HL-60/S4 treated with phorbol 12-myristate 13-acetate at 8.2 ng/mL for 4 days and 3 days (cell line): Measurements from ENCODE around the gene IGFLR1.

Experiments used
- in situ Hi-C: fragments of 300-500 bp; cut with MboI; formaldehyde crosslinking; loops from 2 replicates; pipeline ENCODE4 v1.15.0; 2022; ENCODE audit warnings: low sequenced_read_pairs

IGFLR1 gene

GRCh38 chr19:35739275-35740107 lies 2.8 kb downstream of the IGFLR1 start:
- in situ Hi-C loops, result no loop called here

GRCh38 chr19:35738887-35739229 lies 3.4 kb downstream of the IGFLR1 start:
- in situ Hi-C loops, result no loop called here

- in situ Hi-C loops, result no loop called here
These were observed 4.0 kb downstream of the IGFLR1 start for GRCh38 chr19:35738021-35738886.

- in situ Hi-C loops, result no loop called here
These were observed 5.1 kb downstream of the IGFLR1 start for GRCh38 chr19:35736913-35737886.

DNA sequence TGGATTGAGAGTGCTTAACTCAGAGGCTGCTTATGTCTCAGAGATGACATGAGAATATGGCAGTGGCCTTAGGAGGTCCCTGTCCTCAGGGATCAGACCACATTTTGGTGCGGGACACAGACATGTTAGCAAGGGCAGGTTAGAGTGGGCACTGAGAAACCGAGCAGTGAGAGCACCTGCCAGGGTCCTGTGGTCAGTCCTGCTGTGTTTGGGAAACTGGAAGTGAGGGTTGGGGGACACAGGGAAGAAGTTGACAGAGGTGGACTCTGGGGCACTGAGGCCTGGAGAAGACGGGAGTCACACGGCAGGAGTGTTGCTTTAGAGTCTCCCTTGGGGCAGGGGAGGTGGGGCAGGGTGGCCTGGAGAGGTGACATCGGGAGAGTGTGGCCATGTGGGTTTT lies 7.4 kb downstream of the IGFLR1 start:
- in situ Hi-C loops, result no loop called here

- in situ Hi-C loops, result no loop called here
These were observed 8.0 kb downstream of the IGFLR1 start for GRCh38 chr19:35734273-35734672.

- in situ Hi-C loops, result no loop called here
These were observed 8.8 kb downstream of the IGFLR1 start for GRCh38 chr19:35733180-35734125.

GRCh38 chr19:35732540-35733179 lies 9.6 kb downstream of the IGFLR1 start:
- in situ Hi-C loops, result no loop called here

DNA sequence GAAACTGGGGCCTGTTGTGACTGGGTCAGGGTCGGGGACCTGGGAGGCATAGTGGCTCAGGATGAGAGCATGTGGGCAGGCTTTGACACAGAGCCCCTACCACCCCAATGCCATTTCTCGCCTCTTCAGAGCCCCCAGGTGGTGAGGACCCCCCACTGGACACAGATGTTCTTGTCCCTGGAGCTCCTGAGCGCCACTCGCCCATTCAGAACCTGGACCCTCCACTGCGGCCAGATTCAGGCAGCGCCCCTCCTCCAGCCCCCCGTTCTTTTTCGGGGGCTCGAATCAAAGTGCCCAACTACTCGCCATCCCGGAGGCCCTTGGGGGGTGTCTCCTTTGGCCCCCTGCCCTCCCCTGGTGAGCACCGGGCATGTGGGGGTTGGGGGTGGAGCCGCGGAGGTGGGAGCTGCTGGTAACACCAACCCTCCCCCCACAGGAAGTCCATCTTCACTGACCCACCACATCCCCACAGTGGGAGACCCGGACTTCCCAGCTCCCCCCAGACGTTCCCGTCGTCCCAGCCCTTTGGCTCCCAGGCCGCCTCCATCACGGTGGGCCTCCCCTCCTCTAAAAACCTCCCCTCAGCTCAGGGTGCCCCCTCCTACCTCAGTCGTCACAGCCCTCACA lies 10.4 kb downstream of the IGFLR1 start:
- in situ Hi-C loops, result no loop called here

DNA sequence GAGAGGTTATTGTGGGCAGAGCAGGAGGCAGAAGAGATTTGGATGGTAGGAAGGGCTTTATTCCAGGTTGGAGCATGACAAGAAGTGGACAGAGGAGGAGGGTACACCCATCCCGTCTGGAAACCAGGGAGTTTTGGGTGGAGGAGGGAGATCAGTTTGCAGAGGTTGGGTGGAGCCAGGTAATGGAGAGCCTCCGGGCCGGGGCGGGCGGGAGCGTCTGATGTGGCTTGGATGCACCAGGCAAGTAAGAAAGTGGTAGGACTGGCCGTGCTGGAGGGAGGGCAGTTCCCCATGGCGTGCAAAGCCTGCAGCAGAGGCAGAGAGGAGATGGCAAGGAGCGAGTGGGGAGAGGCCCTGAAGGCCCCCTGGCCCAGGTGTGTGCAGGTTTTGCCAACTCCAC lies 10.9 kb downstream of the IGFLR1 start:
- in situ Hi-C loops, result no loop called here

DNA sequence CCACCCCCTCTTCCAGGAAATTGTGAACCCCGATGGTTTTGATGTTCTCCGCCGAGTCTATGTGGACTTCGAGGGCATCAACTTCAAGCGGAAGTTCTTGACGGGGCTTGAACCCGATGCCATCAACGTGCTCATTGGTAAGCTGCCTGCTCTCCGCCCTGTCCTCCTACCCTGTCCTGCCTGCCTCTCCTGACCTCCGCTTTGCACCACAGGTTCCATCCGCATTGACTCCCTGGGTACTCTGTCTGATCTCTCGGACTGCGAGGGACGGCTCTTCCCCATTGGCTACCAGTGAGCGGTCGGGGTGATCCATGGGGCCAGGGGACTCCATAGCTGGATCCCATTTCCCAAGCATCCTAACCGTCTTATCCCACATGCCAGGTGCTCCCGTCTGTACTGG lies 11.9 kb downstream of the IGFLR1 start:
- in situ Hi-C loops, result no loop called here

DNA sequence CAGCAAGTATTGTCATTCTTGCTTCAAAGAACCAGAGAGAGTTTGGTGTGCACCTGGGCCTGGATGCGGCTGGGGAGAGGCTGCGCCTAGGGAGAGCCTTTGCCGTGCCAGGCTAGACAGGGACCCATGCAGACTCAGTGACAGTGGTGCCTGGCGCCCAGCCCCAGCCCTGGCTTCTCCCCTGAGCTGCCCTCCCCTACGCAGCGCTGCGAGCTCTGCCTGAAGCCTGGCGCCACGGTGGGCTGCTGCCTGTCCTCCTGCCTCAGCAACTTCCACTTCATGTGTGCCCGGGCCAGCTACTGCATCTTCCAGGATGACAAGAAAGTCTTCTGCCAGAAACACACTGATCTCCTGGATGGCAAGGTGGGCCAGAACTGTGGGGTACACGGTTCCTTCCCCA lies 12.5 kb downstream of the IGFLR1 start:
- in situ Hi-C loops, result no loop called here

DNA sequence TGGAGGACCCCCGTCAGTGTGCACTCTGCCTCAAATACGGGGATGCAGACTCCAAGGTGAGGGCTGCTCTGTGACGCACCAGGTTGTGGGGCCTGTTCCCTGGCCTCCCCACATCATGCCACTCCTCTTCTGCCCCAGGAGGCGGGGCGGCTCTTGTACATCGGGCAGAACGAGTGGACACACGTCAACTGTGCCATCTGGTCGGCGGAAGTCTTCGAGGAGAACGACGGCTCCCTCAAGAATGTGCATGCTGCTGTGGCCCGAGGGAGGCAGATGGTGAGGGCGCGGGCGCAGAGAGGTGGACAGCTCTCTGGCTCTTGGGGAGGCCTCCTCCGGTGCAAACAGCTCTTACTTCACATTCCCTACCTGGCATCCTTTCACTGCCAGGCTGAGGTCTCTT lies 13.2 kb downstream of the IGFLR1 start:
- in situ Hi-C loops, result no loop called here

GRCh38 chr19:35727956-35728706 lies 14.1 kb downstream of the IGFLR1 start:
- in situ Hi-C loops, result no loop called here

GRCh38 chr19:35727053-35727955 lies 14.9 kb downstream of the IGFLR1 start:
- in situ Hi-C loops, result no loop called here

DNA sequence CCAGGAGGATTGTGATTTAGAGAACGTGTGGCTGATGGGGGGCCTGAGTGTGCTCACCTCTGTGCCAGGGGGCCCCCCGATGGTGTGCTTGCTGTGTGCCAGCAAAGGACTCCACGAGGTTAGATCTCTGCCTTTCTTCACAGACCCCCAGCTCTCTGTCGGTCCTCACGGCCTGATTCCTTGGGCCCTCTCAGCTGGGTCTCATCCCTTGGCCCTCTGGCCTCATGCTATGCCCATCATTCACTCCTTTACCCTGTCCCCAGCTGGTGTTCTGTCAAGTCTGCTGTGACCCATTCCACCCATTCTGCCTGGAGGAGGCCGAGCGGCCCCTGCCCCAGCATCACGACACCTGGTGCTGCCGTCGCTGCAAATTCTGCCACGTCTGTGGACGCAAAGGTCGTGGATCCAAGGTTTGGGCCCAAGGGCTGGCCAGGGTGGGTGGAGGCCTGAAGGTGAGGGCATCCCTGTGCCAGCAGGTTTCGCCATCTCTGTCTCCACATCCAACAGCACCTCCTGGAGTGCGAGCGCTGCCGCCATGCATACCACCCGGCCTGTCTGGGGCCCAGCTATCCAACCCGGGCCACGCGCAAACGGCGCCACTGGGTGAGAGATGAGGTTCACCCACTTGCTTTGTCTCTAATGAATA lies 16.9 kb downstream of the IGFLR1 start:
- in situ Hi-C loops, result no loop called here

- in situ Hi-C loops, result no loop called here
These were observed 17.7 kb downstream of the IGFLR1 start for GRCh38 chr19:35724560-35724959.
